Panc1 (cell line): ENCODE measurements around the gene HCLS1.

Experiments used
- POLR2AphosphoS5 ChIP-seq: IDR thresholded peaks from 2 replicates; pipeline ENCODE4 v1.6.1; 2012; ENCODE audit warnings: mild to moderate bottlenecking, low read depth, low read length, moderate library complexity
- REST ChIP-seq, 2 experiments: IDR thresholded peaks; 2 replicates each; pipeline ENCODE4 v1.6.1; 2011 to 2012; ENCODE audit warnings: low read depth in 2 of 2, control low read depth in 1 of 2, low read length in 1 of 2, mild to moderate bottlenecking in 1 of 2, moderate library complexity in 1 of 2; ENCODE audit not compliant: insufficient read depth in 1 of 2
- SIN3A ChIP-seq: IDR thresholded peaks from 2 replicates; pipeline ENCODE4 v1.6.1; 2012; ENCODE audit warnings: low read depth, mild to moderate bottlenecking, low read length, moderate library complexity, borderline replicate concordance; ENCODE audit not compliant: insufficient read depth
- TCF7L2 ChIP-seq: IDR thresholded peaks from 2 replicates; pipeline ENCODE4 v1.6.1; 2011; ENCODE audit warnings: mild to moderate bottlenecking, low read depth, low read length, inconsistent platforms
- TF ChIP-seq, protein P1 (sequence below): fragments of 450-650 bp; IDR thresholded peaks from 2 replicates; pipeline ENCODE4 v1.5.1; 2017; ENCODE audit warnings: mild to moderate bottlenecking

DNA sequence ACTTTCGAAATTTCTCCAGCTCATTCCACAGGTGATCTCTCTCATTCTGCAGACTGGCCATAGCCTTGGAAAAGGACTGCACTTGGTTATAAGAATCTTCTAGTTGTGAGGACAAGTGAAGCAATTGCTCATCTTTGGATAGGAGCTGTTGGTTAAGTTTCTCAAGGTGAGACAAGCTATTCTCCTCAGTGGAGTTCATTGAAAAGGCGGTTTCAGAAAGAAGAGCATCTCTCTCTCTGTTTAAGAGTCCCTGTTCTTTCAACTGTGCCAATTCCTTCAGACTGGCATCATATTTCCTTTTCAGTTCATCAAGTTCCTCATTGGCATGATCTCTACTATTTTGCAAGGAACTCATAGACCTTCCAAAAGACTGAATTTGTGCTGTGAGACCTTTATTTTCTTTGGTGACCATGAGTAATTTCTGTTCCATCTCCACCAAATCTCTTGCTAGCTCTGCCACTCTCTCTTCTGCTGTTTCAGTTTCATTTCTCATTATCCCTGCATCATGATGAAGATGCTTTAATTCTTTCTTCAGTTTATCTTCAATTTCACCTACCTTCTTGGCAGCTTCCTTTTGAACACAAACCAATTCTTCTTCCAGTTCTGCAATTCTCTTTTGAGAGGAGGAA, 30.2 kb upstream of the HCLS1 start:
- TF ChIP-seq REST (IDR thresholded peaks at IDR 0.05; ENCODE audit: insufficient read depth in 1 of 2, low read depth in 2 of 2, low read length in 1 of 2): no peak
- TF ChIP-seq, protein P1, sequence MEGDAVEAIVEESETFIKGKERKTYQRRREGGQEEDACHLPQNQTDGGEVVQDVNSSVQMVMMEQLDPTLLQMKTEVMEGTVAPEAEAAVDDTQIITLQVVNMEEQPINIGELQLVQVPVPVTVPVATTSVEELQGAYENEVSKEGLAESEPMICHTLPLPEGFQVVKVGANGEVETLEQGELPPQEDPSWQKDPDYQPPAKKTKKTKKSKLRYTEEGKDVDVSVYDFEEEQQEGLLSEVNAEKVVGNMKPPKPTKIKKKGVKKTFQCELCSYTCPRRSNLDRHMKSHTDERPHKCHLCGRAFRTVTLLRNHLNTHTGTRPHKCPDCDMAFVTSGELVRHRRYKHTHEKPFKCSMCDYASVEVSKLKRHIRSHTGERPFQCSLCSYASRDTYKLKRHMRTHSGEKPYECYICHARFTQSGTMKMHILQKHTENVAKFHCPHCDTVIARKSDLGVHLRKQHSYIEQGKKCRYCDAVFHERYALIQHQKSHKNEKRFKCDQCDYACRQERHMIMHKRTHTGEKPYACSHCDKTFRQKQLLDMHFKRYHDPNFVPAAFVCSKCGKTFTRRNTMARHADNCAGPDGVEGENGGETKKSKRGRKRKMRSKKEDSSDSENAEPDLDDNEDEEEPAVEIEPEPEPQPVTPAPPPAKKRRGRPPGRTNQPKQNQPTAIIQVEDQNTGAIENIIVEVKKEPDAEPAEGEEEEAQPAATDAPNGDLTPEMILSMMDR: no peak
- TF ChIP-seq TCF7L2: no peak
- no peak for TF ChIP-seq POLR2AphosphoS5
- no peak for TF ChIP-seq SIN3A
